GM19395 (cell line): ENCODE measurements around the gene UGDH.
A peak's percentile ranks its signal among the peaks of the same experiment; 100 is the strongest.
"Not testable (repeated sequence)": the region's sequence is repeated elsewhere in the genome, so short reads cannot be mapped to it uniquely, and the experiment has no call there.

Experiments
- ATAC-seq: cut with Tn5 transposase; IDR thresholded peaks from one replicate; pipeline ENCODE4 v1.9.1; 2021; ENCODE audit warnings: mild to moderate bottlenecking, moderate library complexity; ENCODE audit not compliant: unreplicated experiment

The UGDH gene

GRCh38 chr4:39527296-39528060, at the start of gene UGDH:
Gene UGDH (minus strand): TSS chr4:39527439. CDS start chr4:39521512, 5,927 bp downstream.
- peak; percentile 94 for ATAC-seq

GRCh38 chr4:39574946-39575345, 47.7 kb upstream of the UGDH start:
- no peak for ATAC-seq

GRCh38 chr4:39571504-39571903, 44.3 kb upstream of the UGDH start:
- no peak for ATAC-seq

DNA sequence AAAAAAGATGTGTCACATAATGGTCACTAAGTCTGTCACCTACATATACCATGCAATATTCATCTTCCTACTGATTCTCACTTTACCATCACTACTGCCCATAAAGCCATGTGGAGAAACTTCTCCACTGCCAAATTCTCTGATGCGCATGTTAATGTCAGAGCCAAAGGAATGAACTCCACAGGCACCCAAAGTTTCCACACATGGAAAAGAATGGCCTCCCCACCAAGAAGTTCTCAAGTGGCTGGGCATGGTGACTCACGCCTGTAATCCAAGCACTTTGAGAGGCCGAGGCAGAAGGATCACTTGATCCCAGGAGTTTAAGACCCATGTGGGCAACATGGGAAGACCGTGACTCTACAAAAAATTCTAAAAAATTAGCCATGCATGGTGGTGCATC, 43.8 kb upstream of the UGDH start:
- ATAC-seq: no peak

- no peak for ATAC-seq
These were observed 42.0 kb upstream of the UGDH start for GRCh38 chr4:39569209-39569608.

- ATAC-seq: no peak
These were observed 41.6 kb upstream of the UGDH start for GRCh38 chr4:39568805-39569204.

GRCh38 chr4:39565878-39566600, 38.8 kb upstream of the UGDH start:
- no peak for ATAC-seq

- no peak for ATAC-seq
These were observed 36.2 kb upstream of the UGDH start for GRCh38 chr4:39563346-39563847.

DNA sequence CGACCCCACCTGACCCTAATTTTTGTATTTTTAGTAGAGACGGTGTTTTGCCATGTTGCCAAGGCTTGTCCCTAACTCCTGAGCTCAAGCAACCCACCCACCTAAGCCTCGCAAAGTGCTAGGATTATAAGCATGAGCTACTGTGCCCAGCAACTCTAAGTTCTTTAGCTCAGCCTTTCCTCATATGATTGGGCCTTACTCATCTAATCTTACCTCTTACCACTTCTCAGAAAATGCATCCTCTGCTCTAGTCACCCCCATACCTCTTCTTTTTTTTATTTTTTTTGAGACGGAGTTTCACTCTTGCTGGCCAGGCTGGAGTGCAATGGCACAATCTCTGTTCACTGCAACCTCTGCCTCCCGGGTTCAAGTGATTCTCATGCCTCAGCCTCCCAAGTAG, 35.6 kb upstream of the UGDH start:
- no peak for ATAC-seq

DNA sequence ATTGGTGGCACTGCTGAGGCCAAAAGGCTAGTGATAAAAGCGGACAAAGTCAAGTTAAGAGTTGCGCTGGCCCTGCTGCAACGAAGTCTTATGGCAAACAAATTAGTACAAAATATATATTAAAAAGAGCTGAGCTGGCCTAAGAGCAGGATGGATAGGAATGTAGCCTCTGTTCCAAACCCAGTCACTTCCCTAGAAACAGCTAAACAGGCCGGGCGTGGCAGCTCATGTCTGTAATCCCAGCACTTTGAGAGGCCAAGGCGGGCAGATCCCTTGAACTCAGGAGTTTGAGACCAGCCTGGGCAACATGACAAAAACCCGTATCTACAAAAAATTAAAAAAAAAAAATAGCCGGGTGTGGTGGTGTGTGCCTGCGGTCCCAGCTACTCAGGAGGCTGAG, 32.4 kb upstream of the UGDH start:
- no peak for ATAC-seq

- no peak for ATAC-seq
These were observed 28.2 kb upstream of the UGDH start for GRCh38 chr4:39555472-39555871.

GRCh38 chr4:39548425-39549067, 21.3 kb upstream of the UGDH start:
- no peak for ATAC-seq

GRCh38 chr4:39544580-39545315, 17.5 kb upstream of the UGDH start:
- ATAC-seq: no peak

GRCh38 chr4:39544080-39544479, 16.8 kb upstream of the UGDH start:
- not testable (repeated sequence) for ATAC-seq

- ATAC-seq: no peak
These were observed 15.8 kb upstream of the UGDH start for GRCh38 chr4:39543034-39543433.

- no peak for ATAC-seq
These were observed 15.4 kb upstream of the UGDH start for GRCh38 chr4:39542611-39543012.

DNA sequence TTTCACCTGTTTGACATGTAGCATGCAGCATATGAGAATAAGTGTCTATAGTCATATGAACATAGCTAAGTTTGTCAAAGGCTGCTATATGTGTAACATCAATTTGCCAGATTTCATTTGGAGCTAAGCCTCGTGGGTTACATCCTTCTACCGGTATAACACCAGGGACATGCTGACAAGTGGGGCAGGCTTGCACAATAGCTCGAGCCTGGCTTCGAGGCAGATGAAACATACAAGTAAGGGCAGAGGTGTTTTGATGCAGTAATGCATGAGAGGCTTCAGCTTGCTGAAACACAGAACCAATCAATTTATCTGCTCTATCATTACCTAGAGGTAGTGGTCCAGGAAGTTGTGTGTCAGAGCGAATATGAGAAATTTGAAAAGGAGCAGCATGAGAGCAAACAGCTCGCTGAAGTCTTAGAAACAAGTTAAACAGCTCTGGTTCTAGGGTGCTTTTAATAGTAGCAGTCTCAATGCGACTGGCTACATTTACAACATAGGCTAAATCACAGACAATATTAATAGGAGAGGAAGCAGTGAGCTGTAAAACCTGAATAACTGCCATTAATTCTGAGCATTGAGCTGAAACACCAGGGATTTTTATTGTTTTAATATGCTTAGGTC, 14.9 kb upstream of the UGDH start:
- ATAC-seq: no peak

DNA sequence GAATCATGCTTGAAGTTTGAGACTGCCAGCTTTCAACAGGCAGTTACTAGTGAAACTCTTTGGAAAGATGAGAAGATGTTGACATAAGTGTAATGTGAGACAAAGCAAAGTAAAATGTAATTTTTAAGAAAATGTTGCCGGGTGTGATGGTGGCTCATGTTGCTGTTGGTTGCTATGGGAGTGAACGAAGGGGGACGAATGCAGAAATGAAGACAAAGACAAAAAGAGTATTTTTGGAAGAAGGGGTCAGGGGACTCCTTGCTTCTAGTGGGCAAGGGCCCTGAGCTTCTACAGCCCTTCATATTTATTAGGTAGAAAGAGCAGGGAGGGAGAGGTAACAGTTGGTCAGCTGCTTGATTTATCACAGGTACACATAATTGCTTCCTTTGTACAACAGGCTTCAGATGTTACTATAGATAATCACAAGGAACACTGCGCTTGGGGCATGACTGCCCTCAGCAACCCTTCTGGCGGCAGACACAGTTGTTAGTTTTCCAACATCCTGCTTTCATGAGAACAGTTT, 11.9 kb upstream of the UGDH start:
- ATAC-seq: no peak

- no peak for ATAC-seq
These were observed 6.3 kb upstream of the UGDH start for GRCh38 chr4:39533541-39533940.

- not testable (repeated sequence) for ATAC-seq
These were observed 5.0 kb upstream of the UGDH start for GRCh38 chr4:39532237-39532636.
